H9 (cell line): ENCODE results near the gene ANTKMT. TPM values are rescaled to one million over a fixed set of nuclear protein-coding genes. Genes with fewer than 3 reads are reported as not detected.

Experiments used
- DNase-seq: peaks from one replicate; pipeline ENCODE4 v3.0.0-alpha.2; 2017
- H2AFZ ChIP-seq: one replicate; pipeline ENCODE4 v1.6.1; 2013; ENCODE audit warnings: mild to moderate bottlenecking, low read length, control low read depth, moderate library complexity
- H2AK5ac ChIP-seq: 2 replicates; pipeline ENCODE4 v1.6.1; 2013; ENCODE audit warnings: low read length, control low read depth, mixed read lengths; ENCODE audit not compliant: insufficient read length
- H2BK120ac ChIP-seq: one replicate; pipeline ENCODE4 v1.6.1; 2013; ENCODE audit warnings: low read depth, mild to moderate bottlenecking, low read length, control low read depth, inconsistent platforms; ENCODE audit not compliant: poor library complexity, severe bottlenecking
- H2BK12ac ChIP-seq: 2 replicates; pipeline ENCODE4 v1.6.1; 2013; ENCODE audit warnings: low read length, control low read depth, mixed read lengths, low read depth; ENCODE audit not compliant: insufficient read length
- H2BK15ac ChIP-seq: 2 replicates; pipeline ENCODE4 v1.6.1; 2013; ENCODE audit warnings: low read depth, low read length, control low read depth
- H2BK20ac ChIP-seq: one replicate; pipeline ENCODE4 v1.6.1; 2013; ENCODE audit warnings: low read depth, mild to moderate bottlenecking, low read length, control low read depth, inconsistent platforms; ENCODE audit not compliant: poor library complexity, severe bottlenecking
- H2BK5ac ChIP-seq: 2 replicates; pipeline ENCODE4 v1.6.1; 2013; ENCODE audit warnings: low read length, control low read depth, mixed read lengths; ENCODE audit not compliant: insufficient read length
- H3K14ac ChIP-seq: 2 replicates; pipeline ENCODE4 v1.6.1; 2013; ENCODE audit warnings: low read length, control low read depth; ENCODE audit not compliant: insufficient read depth
- H3K18ac ChIP-seq: 2 replicates; pipeline ENCODE4 v1.6.1; 2013; ENCODE audit warnings: low read depth, mild to moderate bottlenecking, mixed read lengths, low read length, control low read depth; ENCODE audit not compliant: insufficient read length
- H3K23ac ChIP-seq: 2 replicates; pipeline ENCODE4 v1.6.1; 2013; ENCODE audit warnings: low read length, control low read depth, mixed read lengths, low read depth; ENCODE audit not compliant: insufficient read length
- H3K23me2 ChIP-seq: 2 replicates; pipeline ENCODE4 v1.6.1; 2013; ENCODE audit warnings: low read depth, mild to moderate bottlenecking, mixed read lengths, low read length, control low read depth; ENCODE audit not compliant: insufficient read length, poor library complexity, severe bottlenecking
- H3K27ac ChIP-seq: 2 replicates; pipeline ENCODE4 v1.5.1; 2013; ENCODE audit warnings: low read length, control low read depth, mixed read lengths, low read depth; ENCODE audit not compliant: insufficient read length
- H3K27me3 ChIP-seq: 2 replicates; pipeline ENCODE4 v1.6.1; 2013; ENCODE audit warnings: low read length, control low read depth, inconsistent platforms; ENCODE audit not compliant: insufficient read depth
- H3K4ac ChIP-seq: 2 replicates; pipeline ENCODE4 v1.6.1; 2013; ENCODE audit warnings: low read depth, mild to moderate bottlenecking, control low read depth, inconsistent platforms, low read length, moderate library complexity
- H3K4me1 ChIP-seq: 2 replicates; pipeline ENCODE4 v1.6.1; 2013; ENCODE audit warnings: low read length, control low read depth, inconsistent platforms; ENCODE audit not compliant: insufficient read depth
- H3K4me2 ChIP-seq: 2 replicates; pipeline ENCODE4 v1.6.1; 2013; ENCODE audit warnings: low read length, control low read depth, mixed read lengths; ENCODE audit not compliant: insufficient read length, insufficient read depth
- H3K56ac ChIP-seq: 2 replicates; pipeline ENCODE4 v1.6.1; 2013; ENCODE audit warnings: low read depth, mild to moderate bottlenecking, mixed read lengths, low read length, control low read depth; ENCODE audit not compliant: insufficient read length
- H3K79me1 ChIP-seq: 2 replicates; pipeline ENCODE4 v1.6.1; 2013; ENCODE audit warnings: low read depth, mild to moderate bottlenecking, moderate library complexity, low read length, control low read depth, inconsistent platforms; ENCODE audit not compliant: insufficient read depth, poor library complexity, severe bottlenecking
- H3K79me2 ChIP-seq: 2 replicates; pipeline ENCODE4 v1.6.1; 2013; ENCODE audit warnings: low read length, control low read depth, inconsistent platforms; ENCODE audit not compliant: insufficient read depth
- H3K9ac ChIP-seq: 2 replicates; pipeline ENCODE4 v1.6.1; 2013; ENCODE audit warnings: low read length, control low read depth, mixed read lengths; ENCODE audit not compliant: insufficient read length; ENCODE audit errors: extremely low read depth
- H3K9me3 ChIP-seq: one replicate; pipeline ENCODE4 v1.6.1; 2013; ENCODE audit warnings: low read depth, low read length, inconsistent platforms; ENCODE audit not compliant: control insufficient read depth
- H3T11ph ChIP-seq: one replicate; pipeline ENCODE4 v1.6.1; 2013; ENCODE audit warnings: mild to moderate bottlenecking, low read length, control low read depth, inconsistent platforms
- H4K20me1 ChIP-seq: one replicate; pipeline ENCODE4 v1.6.1; 2013; ENCODE audit not compliant: control insufficient read depth, insufficient read length, insufficient read depth
- H4K5ac ChIP-seq: 2 replicates; pipeline ENCODE4 v1.6.1; 2013; ENCODE audit warnings: low read depth, mild to moderate bottlenecking, mixed read lengths, low read length, control low read depth; ENCODE audit not compliant: insufficient read length
- H4K8ac ChIP-seq: replicated peaks from 2 replicates; pipeline ENCODE4 v1.6.1; 2013; ENCODE audit warnings: low read length, control low read depth, mixed read lengths, low read depth; ENCODE audit not compliant: insufficient read length
- H4K91ac ChIP-seq: 2 replicates; pipeline ENCODE4 v1.6.1; 2013; ENCODE audit warnings: low read depth, mild to moderate bottlenecking, moderate library complexity, mixed read lengths, low read length, control low read depth; ENCODE audit not compliant: insufficient read length
- H3K27ac Mint-ChIP-seq, 3 experiments: 2 replicates in 2 of 3; 3 replicates in 1 of 3; pipeline ENCODE4 v1.8.0; 2020 to 2021; ENCODE audit warnings: mixed read lengths in 3 of 3, mild to moderate bottlenecking in 1 of 3, moderate library complexity in 1 of 3
- H3K27me3 Mint-ChIP-seq: 2 replicates; pipeline ENCODE4 v1.8.0; 2021; ENCODE audit warnings: low read depth, mild to moderate bottlenecking, moderate library complexity, mixed read lengths
- H3K36me3 Mint-ChIP-seq, 3 experiments: 2 replicates in 2 of 3; 3 replicates in 1 of 3; pipeline ENCODE4 v1.8.0; 2020 to 2021; ENCODE audit warnings: low read depth in 3 of 3, mixed read lengths in 3 of 3; ENCODE audit not compliant: insufficient read depth in 1 of 3
- H3K4me1 Mint-ChIP-seq, 2 experiments: 2 replicates each; pipeline ENCODE4 v1.8.0; 2020; ENCODE audit warnings: mixed read lengths in 2 of 2
- H3K4me3 Mint-ChIP-seq, 2 experiments: 2 replicates in 1 of 2; 3 replicates in 1 of 2; pipeline ENCODE4 v1.8.0; 2020 to 2021; ENCODE audit warnings: mild to moderate bottlenecking in 2 of 2, mixed read lengths in 2 of 2, moderate library complexity in 1 of 2
- H3K9me3 Mint-ChIP-seq, 2 experiments: 2 replicates in 1 of 2; 3 replicates in 1 of 2; pipeline ENCODE4 v1.8.0; 2020; ENCODE audit warnings: mild to moderate bottlenecking in 2 of 2, mixed read lengths in 2 of 2, moderate library complexity in 1 of 2
- CTCF ChIP-seq: fragments of 200-600 bp; sonication (generic); conservative IDR thresholded peaks from 3 replicates; pipeline ENCODE4 v1.8.0; 2021; ENCODE audit warnings: antibody characterized with exemption, mild to moderate bottlenecking
- WGBS: extraction: QIAGEN DNeasy Blood & Tissue Kit; methylation state at CpG from one replicate; pipeline ENCODE4 v1.1.7; 2013; ENCODE audit warnings: missing lambda C conversion rate, low lambda C conversion rate, mixed read lengths; ENCODE audit not compliant: insufficient read length; ENCODE audit errors: extremely low coverage; 5-methylcytosine and 5-hydroxymethylcytosine counted together
- total RNA-seq: library from RNA; stranded (reverse); gene quantifications from 2 replicates; pipeline ENCODE4 v1.2.1, GENCODE V29; 2021

ANTKMT gene
- total RNA-seq, 1 experiment from 2014 or later: 31.5 TPM

GRCh38 chr16:769934-770333 lies 49.0 kb downstream of the ANTKMT start:
- Histone ChIP-seq H2BK20ac (no peak overlapping the region), H3K4me2 (no peak overlapping the region), H4K8ac (no peak overlapping the region), H3K23me2 (no peaks in the 10 kb centered on the region), H3T11ph (no peak overlapping the region), H3K4me1 (no peaks in the 10 kb centered on the region), H4K5ac (no peak overlapping the region), H2BK5ac (no peak overlapping the region), H4K91ac (no peak overlapping the region), H3K79me1 (no peaks in the 10 kb centered on the region), H2BK15ac (no peak overlapping the region), H3K79me2 (no peaks in the 10 kb centered on the region), H3K4ac (no peak overlapping the region), H2BK120ac (no peak overlapping the region), H3K18ac (no peak overlapping the region), H3K23ac (no peak overlapping the region), H2AK5ac (no peak overlapping the region), H3K14ac (no peak overlapping the region), H3K9me3 (no peaks in the 10 kb centered on the region), H3K27me3 (no peaks in the 10 kb centered on the region), H3K56ac (no peak overlapping the region), H2AFZ (no peak overlapping the region), H2BK12ac (no peak overlapping the region), H3K27ac (no peak overlapping the region), H4K20me1 (no peaks in the 10 kb centered on the region), H3K9ac (no peak overlapping the region)
- Mint-ChIP-seq H3K4me3 (no peak overlapping the region), H3K36me3 (no peaks in the 10 kb centered on the region), H3K27ac (no peak overlapping the region), H3K9me3 (no peaks in the 10 kb centered on the region; a peak in 1 of 5 replicates), H3K27me3 (peaks cover 5% of the 10 kb centered on the region), H3K4me1 (peaks cover 0 to 3% of the 10 kb centered on the region in 2 experiments; a peak in 1 of 4 replicates)
- no peak for TF ChIP-seq CTCF
- DNase-seq: no peak
- no CpG with 5 or more reads among the region's 19 CpGs for WGBS
